GM10266 (cell line): Measurements from ENCODE around the gene ENTPD2.

ENCODE experiments used
- DNase-seq: peaks from one replicate; pipeline ENCODE4 v3.0.0; 2012; ENCODE audit errors: extremely low spot score
- CTCF ChIP-seq: IDR thresholded peaks from 2 replicates; pipeline ENCODE4 v1.5.1; 2012; ENCODE audit warnings: mild to moderate bottlenecking, low read depth; ENCODE audit not compliant: control insufficient read depth, insufficient read depth; ENCODE audit errors: missing control alignments

Gene ENTPD2

GRCh38 chr9:137052293-137052692 is 1.6 kb downstream of the ENTPD2 start:
- DNase-seq = no peak
- TF ChIP-seq CTCF = no peak

- TF ChIP-seq CTCF = no peak
- no peak for DNase-seq
Observed at GRCh38 chr9:137051145-137051724, 2.6 kb downstream of the ENTPD2 start.

GRCh38 chr9:137050570-137050969 is 3.3 kb downstream of the ENTPD2 start:
- no peak for TF ChIP-seq CTCF
- DNase-seq = no peak

GRCh38 chr9:137049544-137050449 is 4.1 kb downstream of the ENTPD2 start:
- peak; percentile 54 for TF ChIP-seq CTCF
- DNase-seq = peak; percentile 83

- DNase-seq = no peak
- TF ChIP-seq CTCF = no peak
Observed at GRCh38 chr9:137048655-137049543, 5.0 kb downstream of the ENTPD2 start.

GRCh38 chr9:137046088-137046787 is 7.6 kb downstream of the ENTPD2 start, which contains the start of gene NPDC1:
TSS of gene NPDC1 (minus strand) at chr9:137046177. CDS start at chr9:137045989, 188 bp downstream.
- peak; percentile 88 for TF ChIP-seq CTCF
- DNase-seq = peak; percentile 97
